Activated CD8-positive, alpha-beta T cell treated with anti-CD3 and anti-CD28 coated beads for 36 hours (primary cell): Measurements from ENCODE around the gene WDR90. TPM values are rescaled to one million over a fixed set of nuclear protein-coding genes. Genes with fewer than 3 reads are reported as not detected.

Experiments used
- ATAC-seq: fragments of 200-7000 bp; cut with Tn5 transposase; one replicate; pipeline ENCODE4 v1.10.0; 2021; ENCODE audit warnings: mild to moderate bottlenecking, moderate library complexity
- CTCF ChIA-PET: fragments of 350-600 bp; sonication (Branson Sonifier 250); formaldehyde crosslinking; loops from one replicate; lab custom pipeline; 2021; ENCODE audit warnings: antibody characterized with exemption; lab: Charles Lee
- POLR2A ChIA-PET: fragments of 350-600 bp; sonication (Branson Sonifier 250); formaldehyde crosslinking; loops from one replicate; lab custom pipeline; 2021; ENCODE audit warnings: antibody characterized with exemption; lab: Charles Lee
- DNase-seq: peaks from one replicate; pipeline ENCODE4 v3.0.0-alpha.2; 2020
- H3K27ac Mint-ChIP-seq: one replicate; pipeline ENCODE4 v1.8.0; 2021; ENCODE audit warnings: mild to moderate bottlenecking, mixed read lengths
- H3K27me3 Mint-ChIP-seq: one replicate; pipeline ENCODE4 v1.8.0; 2021; ENCODE audit warnings: mixed read lengths
- H3K36me3 Mint-ChIP-seq: one replicate; pipeline ENCODE4 v1.8.0; 2021; ENCODE audit warnings: low read depth, mixed read lengths
- H3K4me1 Mint-ChIP-seq: one replicate; pipeline ENCODE4 v1.8.0; 2021; ENCODE audit warnings: low read depth, mixed read lengths
- H3K4me3 Mint-ChIP-seq: one replicate; pipeline ENCODE4 v1.8.0; 2021; ENCODE audit warnings: mild to moderate bottlenecking, moderate library complexity, mixed read lengths
- H3K9me3 Mint-ChIP-seq: one replicate; pipeline ENCODE4 v1.8.0; 2021; ENCODE audit warnings: mixed read lengths
- intact Hi-C: fragments of 100-400 bp; cut with micrococcal nuclease; formaldehyde crosslinking; loops from one replicate; pipeline ENCODE4 v1.10.0; 2022
- total RNA-seq, 2 experiments: library from RNA; stranded (reverse); gene quantifications; one replicate each; pipeline ENCODE4 v1.2.3, GENCODE V29; 2021
- TF ChIP-seq, protein P1 (sequence below): fragments of 200-600 bp; IDR thresholded peaks from one replicate; pipeline ENCODE4 v1.8.0; 2022; ENCODE audit warnings: antibody characterized with exemption, mild to moderate bottlenecking

The WDR90 gene
- total RNA-seq, 2 experiments from 2014 or later = 89.6 to 90.7 TPM

GRCh38 chr16:704552-705380, 55.6 kb downstream of the WDR90 start:
- TF ChIP-seq, protein P1, sequence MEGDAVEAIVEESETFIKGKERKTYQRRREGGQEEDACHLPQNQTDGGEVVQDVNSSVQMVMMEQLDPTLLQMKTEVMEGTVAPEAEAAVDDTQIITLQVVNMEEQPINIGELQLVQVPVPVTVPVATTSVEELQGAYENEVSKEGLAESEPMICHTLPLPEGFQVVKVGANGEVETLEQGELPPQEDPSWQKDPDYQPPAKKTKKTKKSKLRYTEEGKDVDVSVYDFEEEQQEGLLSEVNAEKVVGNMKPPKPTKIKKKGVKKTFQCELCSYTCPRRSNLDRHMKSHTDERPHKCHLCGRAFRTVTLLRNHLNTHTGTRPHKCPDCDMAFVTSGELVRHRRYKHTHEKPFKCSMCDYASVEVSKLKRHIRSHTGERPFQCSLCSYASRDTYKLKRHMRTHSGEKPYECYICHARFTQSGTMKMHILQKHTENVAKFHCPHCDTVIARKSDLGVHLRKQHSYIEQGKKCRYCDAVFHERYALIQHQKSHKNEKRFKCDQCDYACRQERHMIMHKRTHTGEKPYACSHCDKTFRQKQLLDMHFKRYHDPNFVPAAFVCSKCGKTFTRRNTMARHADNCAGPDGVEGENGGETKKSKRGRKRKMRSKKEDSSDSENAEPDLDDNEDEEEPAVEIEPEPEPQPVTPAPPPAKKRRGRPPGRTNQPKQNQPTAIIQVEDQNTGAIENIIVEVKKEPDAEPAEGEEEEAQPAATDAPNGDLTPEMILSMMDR = no peak
- ChIA-PET CTCF (interaction anchor here (0.9 to 2.1 kb wide), 4 partner anchors 8 to 17 kb away, joined by 3 to 13 read pairs (median 4); partner anchors contain the start of gene METRN), POLR2A (interaction anchor here (1.0 to 1.2 kb wide), 2 partner anchors 9 to 98 kb away, joined by 3 to 5 read pairs; no protein-coding TSS in a partner anchor)
- Mint-ChIP-seq H3K4me1 (peaks cover 2% of the 10 kb centered on the region), H3K36me3 (no peaks in the 10 kb centered on the region), H3K27me3 (peaks cover 58% of the 10 kb centered on the region), H3K27ac (no peak overlapping the region), H3K9me3 (no peaks in the 10 kb centered on the region), H3K4me3 (no peak overlapping the region)
- DNase-seq = no peak
- no peak for ATAC-seq
- intact Hi-C loops = no loop called here

GRCh38 chr16:705431-706188, 56.4 kb downstream of the WDR90 start, which contains the start of gene FBXL16:
Gene FBXL16 (minus strand): TSS chr16:705801. CDS start chr16:697405, 8,396 bp downstream.
- Mint-ChIP-seq H3K9me3 (no peaks in the 10 kb centered on the region), H3K4me3 (no peak within 1 kb of the TSS), H3K36me3 (no peaks in the 10 kb centered on the region), H3K27ac (no peak within 1 kb of the TSS), H3K4me1 (peaks cover 2% of the 10 kb centered on the region), H3K27me3 (peaks cover 60% of the 10 kb centered on the region)
- POLR2A ChIA-PET = no interaction called here
- no peak for ATAC-seq
- CTCF ChIA-PET = no interaction called here
- intact Hi-C loops = no loop called here
- no peak for DNase-seq
- TF ChIP-seq, protein P1 = no peak

DNA sequence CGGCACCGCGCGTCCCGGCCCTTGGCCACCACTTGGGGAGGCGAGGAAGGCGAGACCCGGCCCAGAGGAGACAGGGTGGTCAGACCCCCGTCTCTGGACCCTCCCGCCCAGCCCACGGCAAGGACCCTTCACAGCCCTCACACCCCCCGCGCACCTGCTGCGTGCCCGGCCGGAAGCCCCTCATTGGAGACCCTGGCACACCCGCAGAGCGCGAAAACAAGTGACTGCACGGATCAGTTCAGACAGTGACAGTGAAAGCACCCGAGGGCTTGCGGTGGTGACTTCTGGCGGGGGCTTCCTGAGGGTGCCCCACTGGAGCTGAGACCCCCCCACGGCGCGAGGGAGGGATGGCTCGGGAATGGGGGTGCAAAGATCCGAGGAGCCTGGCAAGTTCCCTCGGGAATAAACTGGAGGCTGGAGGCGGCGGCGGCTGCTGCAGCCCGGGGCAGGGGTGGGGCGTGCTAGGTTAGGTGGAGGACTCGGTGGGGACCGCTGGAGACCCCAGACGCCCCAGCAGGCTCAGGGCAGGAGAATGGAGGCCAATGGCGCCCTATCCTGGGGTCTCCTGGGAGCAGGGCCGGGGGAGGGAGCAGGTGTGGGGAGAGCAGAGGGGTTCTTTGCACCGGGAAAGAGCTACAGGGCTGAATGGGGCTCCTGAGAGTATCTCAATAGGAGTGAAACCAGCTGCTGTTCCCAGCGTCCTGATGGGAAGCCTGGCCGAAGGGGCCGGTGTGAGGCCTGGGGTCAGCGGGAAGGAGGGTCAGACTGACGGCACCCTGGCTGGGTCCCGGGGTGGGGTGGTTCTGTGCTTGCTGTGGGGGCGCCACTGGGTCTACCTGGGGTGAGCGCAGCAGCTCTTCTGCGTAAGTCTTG, 57.3 kb downstream of the WDR90 start:
- DNase-seq (no peak), ATAC-seq (no peak)
- ChIA-PET POLR2A (interaction anchor here (0.8 to 1.2 kb wide), 4 partner anchors 14 to 335 kb away, joined by 3 to 4 read pairs (median 3); no protein-coding TSS in a partner anchor), CTCF (interaction anchor here (1.3 to 11.9 kb wide), 3 partner anchors 23 to 397 kb away, joined by 3 to 207 read pairs (median 4); partner anchors contain the start of genes ANTKMT, CCDC78 and HAGHL)
- intact Hi-C loops = no loop called here
- H3K4me3 Mint-ChIP-seq = no peak overlapping the region
- no peaks in the 10 kb centered on the region for H3K36me3 Mint-ChIP-seq
- TF ChIP-seq, protein P1 = no peak
- H3K27ac Mint-ChIP-seq = no peak overlapping the region
- peaks cover 57% of the 10 kb centered on the region for H3K27me3 Mint-ChIP-seq
- H3K9me3 Mint-ChIP-seq = no peaks in the 10 kb centered on the region
- no peaks in the 10 kb centered on the region for H3K4me1 Mint-ChIP-seq

- ChIA-PET CTCF (interaction anchor here (1.0 to 11.9 kb wide), 5 partner anchors 9 to 396 kb away, joined by 3 to 207 read pairs (median 4); partner anchors contain the start of genes ANTKMT, CCDC78 and HAGHL), POLR2A (interaction anchor here (0.8 to 1.2 kb wide), 4 partner anchors 13 to 334 kb away, joined by 3 to 4 read pairs (median 3); no protein-coding TSS in a partner anchor)
- Mint-ChIP-seq H3K4me1 (no peaks in the 10 kb centered on the region), H3K27ac (no peak overlapping the region), H3K36me3 (no peaks in the 10 kb centered on the region), H3K4me3 (no peak overlapping the region), H3K9me3 (no peaks in the 10 kb centered on the region), H3K27me3 (peaks cover 54% of the 10 kb centered on the region)
- no peak for DNase-seq
- intact Hi-C loops = no loop called here
- TF ChIP-seq, protein P1 = no peak
- ATAC-seq = no peak
Observed at GRCh38 chr16:707062-707538, 57.9 kb downstream of the WDR90 start.
